ENCODE results near the gene TGFB1.

GRCh38 chr19:41332000-41332399 is 21.7 kb downstream of the TGFB1 start:
- TF ChIP-seq CTCF (conservative IDR thresholded peaks at IDR 0.05; ENCODE audit: low read depth, low read length) = no peak
- no peak for TF ChIP-seq EZH2 (IDR thresholded peaks at IDR 0.05; ENCODE audit: borderline replicate concordance, low read depth, low read length, poor library complexity, severe bottlenecking)
